Activated CD4-positive, alpha-beta T cell treated with anti-CD3 and anti-CD28 coated beads for 36 hours (primary cell): ENCODE measurements around the gene LSM4. TPM values are rescaled to one million over a fixed set of nuclear protein-coding genes. Genes with fewer than 3 reads are reported as not detected.
A peak's percentile ranks its signal among the peaks of the same experiment; 100 is the strongest.
"Not testable (repeated sequence)": the region's sequence is repeated elsewhere in the genome, so short reads cannot be mapped to it uniquely, and the experiment has no call there.

Source experiments
- ATAC-seq: fragments of 200-7000 bp; cut with Tn5 transposase; one replicate; pipeline ENCODE4 v1.10.0; 2021; ENCODE audit warnings: mild to moderate bottlenecking, moderate library complexity
- CTCF ChIA-PET: fragments of 350-600 bp; sonication (Branson Sonifier 250); formaldehyde crosslinking; loops from one replicate; lab custom pipeline; 2021; ENCODE audit warnings: antibody characterized with exemption; lab: Charles Lee
- POLR2A ChIA-PET: fragments of 350-600 bp; sonication (Branson Sonifier 250); formaldehyde crosslinking; loops from one replicate; lab custom pipeline; 2021; ENCODE audit warnings: antibody characterized with exemption, inconsistent platforms; lab: Charles Lee
- DNase-seq: peaks from one replicate; pipeline ENCODE4 v3.0.0-alpha.2; 2020
- H3K27ac Mint-ChIP-seq: one replicate; pipeline ENCODE4 v1.8.0; 2021; ENCODE audit warnings: mixed read lengths
- H3K27me3 Mint-ChIP-seq: one replicate; pipeline ENCODE4 v1.8.0; 2021; ENCODE audit warnings: mixed read lengths
- H3K36me3 Mint-ChIP-seq: one replicate; pipeline ENCODE4 v1.8.0; 2021; ENCODE audit warnings: low read depth, mixed read lengths
- H3K4me1 Mint-ChIP-seq: one replicate; pipeline ENCODE4 v1.8.0; 2021; ENCODE audit warnings: mixed read lengths
- H3K4me3 Mint-ChIP-seq: one replicate; pipeline ENCODE4 v1.8.0; 2021; ENCODE audit warnings: mild to moderate bottlenecking, moderate library complexity, mixed read lengths
- H3K9me3 Mint-ChIP-seq: one replicate; pipeline ENCODE4 v1.8.0; 2021; ENCODE audit warnings: low read depth, mixed read lengths
- intact Hi-C, 2 experiments: fragments of 100-400 bp; cut with DNase I in 1 of 2; cut with micrococcal nuclease in 1 of 2; formaldehyde crosslinking; loops; one replicate each; pipeline versions ENCODE4 v1.14.2 to v1.15.1; 2022 to 2024; cut with DNase I, micrococcal nuclease
- total RNA-seq, 2 experiments: library from RNA; stranded (reverse); gene quantifications; one replicate each; pipeline ENCODE4 v1.2.3, GENCODE V29; 2021

The LSM4 gene
- total RNA-seq, 2 experiments from 2014 or later, result 269 to 370 TPM

DNA sequence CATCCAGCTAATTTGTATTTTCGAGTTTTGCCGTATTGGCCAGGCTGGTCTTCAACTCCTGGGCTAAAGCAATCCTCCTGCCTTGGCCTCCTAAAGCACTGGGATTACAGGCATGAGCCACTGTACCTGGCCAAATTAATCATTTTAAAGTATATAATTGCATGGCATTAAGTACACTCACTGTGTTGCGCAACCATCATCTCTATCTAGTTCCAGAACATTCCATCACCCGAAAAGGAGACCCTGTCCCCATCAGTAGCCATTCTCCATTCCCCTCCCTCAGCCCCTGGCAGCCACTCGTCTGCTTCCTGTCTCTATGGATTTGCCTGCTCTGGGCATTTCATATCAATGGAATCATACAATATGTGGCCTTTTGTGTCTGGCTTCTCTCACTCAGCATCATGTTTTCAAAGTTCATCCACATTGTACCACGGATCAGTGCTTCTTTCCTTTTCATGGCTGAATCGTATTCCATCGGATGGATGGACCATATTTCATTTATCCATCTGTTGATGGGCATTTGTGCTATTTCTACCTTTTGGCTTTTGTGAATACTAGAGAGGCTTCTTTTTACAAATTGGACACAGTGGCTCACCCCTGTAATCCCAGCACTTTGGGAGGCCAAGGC is 30.6 kb upstream of the LSM4 start:
- no peaks in the 10 kb centered on the region for H3K4me1 Mint-ChIP-seq
- intact Hi-C loops, result no loop called here
- H3K27ac Mint-ChIP-seq, result no peak overlapping the region
- H3K4me3 Mint-ChIP-seq, result no peak overlapping the region
- no peaks in the 10 kb centered on the region for H3K27me3 Mint-ChIP-seq
- H3K9me3 Mint-ChIP-seq, result no peaks in the 10 kb centered on the region
- CTCF ChIA-PET, result interaction anchor here (0.6 to 1.3 kb wide), 2 partner anchors 36 to 176 kb away, joined by 3 read pairs; no protein-coding TSS in a partner anchor
- H3K36me3 Mint-ChIP-seq, result peaks cover 35% of the 10 kb centered on the region
- POLR2A ChIA-PET, result no interaction called here
- ATAC-seq (no peak), DNase-seq (no peak)

DNA sequence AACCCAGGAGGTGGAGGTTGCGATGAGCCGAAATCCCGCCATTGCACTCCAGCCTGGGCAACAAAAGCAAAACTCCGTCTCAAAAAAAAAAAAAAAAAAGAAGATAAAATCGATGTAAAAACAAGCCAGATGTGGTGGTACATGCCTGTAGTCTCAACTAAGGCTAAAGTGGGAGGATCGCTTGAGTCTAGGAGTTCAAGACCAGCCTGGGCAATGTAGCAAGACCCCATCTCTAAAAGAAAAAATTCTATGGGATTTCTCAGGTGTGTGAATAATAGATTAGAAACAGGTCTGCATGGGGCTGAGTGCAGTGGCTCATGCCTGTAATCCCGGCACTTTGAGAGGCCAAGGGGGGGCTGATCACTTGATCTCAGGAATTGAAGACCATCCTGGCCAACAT is 28.7 kb upstream of the LSM4 start:
- ATAC-seq, result no peak
- ChIA-PET POLR2A (no interaction called here), CTCF (no interaction called here)
- Mint-ChIP-seq H3K27ac (no peak overlapping the region), H3K4me3 (no peak overlapping the region), H3K36me3 (peaks cover 28% of the 10 kb centered on the region), H3K27me3 (no peaks in the 10 kb centered on the region), H3K9me3 (no peaks in the 10 kb centered on the region), H3K4me1 (no peaks in the 10 kb centered on the region)
- intact Hi-C loops, result no loop called here
- DNase-seq, result no peak

DNA sequence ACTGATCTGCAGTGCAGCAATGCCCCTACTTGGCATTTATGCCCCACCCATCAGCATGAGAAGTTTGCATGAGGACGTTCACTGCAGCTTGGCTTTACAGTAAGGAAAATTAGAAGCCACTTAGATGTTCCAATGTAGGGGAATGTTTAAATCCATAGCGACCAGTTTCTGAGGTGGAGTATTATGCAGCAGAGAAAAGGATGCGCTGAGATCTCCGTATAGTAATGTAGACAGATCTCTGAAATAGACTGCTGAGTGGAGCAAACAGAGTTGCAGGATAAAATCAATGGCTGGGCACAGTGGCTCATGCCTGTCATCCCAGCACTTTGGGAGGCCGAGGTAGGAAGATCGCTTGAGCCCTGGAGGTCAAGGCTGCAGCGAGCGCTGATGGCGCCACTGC is 27.6 kb upstream of the LSM4 start:
- no peaks in the 10 kb centered on the region for H3K9me3 Mint-ChIP-seq
- POLR2A ChIA-PET, result no interaction called here
- ATAC-seq (no peak), DNase-seq (no peak)
- H3K27ac Mint-ChIP-seq, result no peak overlapping the region
- H3K4me3 Mint-ChIP-seq, result no peak overlapping the region
- H3K27me3 Mint-ChIP-seq, result no peaks in the 10 kb centered on the region
- peaks cover 24% of the 10 kb centered on the region for H3K36me3 Mint-ChIP-seq
- CTCF ChIA-PET, result interaction anchor here (0.9 to 2.2 kb wide), 6 partner anchors 10 to 135 kb away, joined by 3 to 6 read pairs (median 4); no protein-coding TSS in a partner anchor
- H3K4me1 Mint-ChIP-seq, result no peaks in the 10 kb centered on the region
- intact Hi-C loops, result no loop called here

DNA sequence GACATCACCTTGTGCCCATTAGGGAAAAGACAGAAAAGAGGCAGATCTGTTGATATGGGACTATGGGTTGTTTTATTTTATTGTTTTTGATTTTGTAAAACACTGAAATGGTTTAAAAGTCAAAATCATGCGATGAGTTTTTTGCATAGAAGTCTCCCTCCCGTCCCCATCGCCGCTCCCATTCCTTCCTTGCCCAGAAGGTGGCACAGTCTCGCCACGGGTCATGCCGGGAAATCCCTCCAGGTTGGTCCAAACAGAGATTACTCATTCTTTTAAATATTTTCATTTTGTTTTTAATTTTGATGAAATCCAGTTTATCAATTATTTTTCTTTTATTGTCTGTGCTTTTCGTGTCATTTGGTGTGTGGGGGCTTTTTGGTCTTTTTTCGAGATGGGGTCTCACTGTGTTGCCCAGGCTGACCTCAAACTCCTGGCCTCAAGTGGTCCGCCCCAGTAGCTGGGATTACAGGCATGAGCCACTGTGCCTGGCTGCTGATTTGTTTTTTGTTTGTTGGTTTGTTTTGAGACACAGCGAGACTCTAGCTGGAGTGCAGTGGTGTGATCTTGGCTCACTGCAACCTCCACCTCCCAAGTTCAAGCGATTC is 26.8 kb upstream of the LSM4 start:
- no peak for ATAC-seq
- CTCF ChIA-PET, result interaction anchor here (0.9 to 2.2 kb wide), 6 partner anchors 10 to 134 kb away, joined by 3 to 6 read pairs (median 4); no protein-coding TSS in a partner anchor

DNA sequence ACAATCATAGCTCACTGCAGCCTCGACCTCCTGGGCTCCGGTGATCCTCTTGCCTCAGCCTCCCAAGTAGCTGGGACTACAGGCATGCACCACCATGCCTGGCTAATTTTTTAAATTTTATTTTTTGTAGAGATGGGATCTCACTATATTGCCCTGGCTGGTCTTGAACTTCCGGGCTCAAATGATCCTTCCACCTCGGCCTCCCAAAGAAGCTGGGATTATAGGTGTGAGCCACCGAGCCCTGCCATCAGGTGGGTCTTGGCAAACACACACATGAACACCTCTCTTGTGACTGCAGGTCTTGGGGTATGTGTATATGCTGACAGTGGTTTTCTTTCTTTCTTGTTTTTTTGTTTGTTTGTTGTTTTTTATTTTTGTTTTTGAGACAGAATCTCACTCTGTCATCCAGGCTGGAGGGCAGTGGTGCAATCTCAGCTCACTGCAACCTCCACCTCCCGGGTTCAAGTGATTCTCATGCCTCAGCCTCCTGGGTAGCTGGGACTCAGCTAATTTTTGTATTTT is 26.0 kb upstream of the LSM4 start:
- not testable (repeated sequence) for H3K27me3 Mint-ChIP-seq, ATAC-seq, H3K4me1 Mint-ChIP-seq, H3K9me3 Mint-ChIP-seq, H3K4me3 Mint-ChIP-seq, DNase-seq, H3K27ac Mint-ChIP-seq
- intact Hi-C loops, result loop anchor here (1.0 to 2.0 kb wide), 2 partner anchors 61 to 62 kb away; no protein-coding TSS in a partner anchor
- ChIA-PET POLR2A (interaction anchor here (0.7 kb wide), 1 partner anchor 319 kb away, joined by 7 read pairs; no protein-coding TSS in a partner anchor), CTCF (interaction anchor here (1.6 to 2.2 kb wide), 2 partner anchors 61 to 65 kb away, joined by 6 read pairs; no protein-coding TSS in a partner anchor)
- H3K36me3 Mint-ChIP-seq, result peaks cover 22% of the 10 kb centered on the region

More for the DNA sequence above, 26.8 kb upstream of the LSM4 start:
- Mint-ChIP-seq H3K27ac (no peak overlapping the region), H3K4me1 (no peaks in the 10 kb centered on the region), H3K9me3 (no peaks in the 10 kb centered on the region), H3K36me3 (peaks cover 22% of the 10 kb centered on the region), H3K4me3 (no peak overlapping the region), H3K27me3 (no peaks in the 10 kb centered on the region)
- POLR2A ChIA-PET, result interaction anchor here (0.7 kb wide), 1 partner anchor 320 kb away, joined by 7 read pairs; no protein-coding TSS in a partner anchor
- DNase-seq, result peak; percentile 70
- intact Hi-C loops, result loop anchor here (1.0 to 2.0 kb wide), 2 partner anchors 61 kb away; no protein-coding TSS in a partner anchor

DNA sequence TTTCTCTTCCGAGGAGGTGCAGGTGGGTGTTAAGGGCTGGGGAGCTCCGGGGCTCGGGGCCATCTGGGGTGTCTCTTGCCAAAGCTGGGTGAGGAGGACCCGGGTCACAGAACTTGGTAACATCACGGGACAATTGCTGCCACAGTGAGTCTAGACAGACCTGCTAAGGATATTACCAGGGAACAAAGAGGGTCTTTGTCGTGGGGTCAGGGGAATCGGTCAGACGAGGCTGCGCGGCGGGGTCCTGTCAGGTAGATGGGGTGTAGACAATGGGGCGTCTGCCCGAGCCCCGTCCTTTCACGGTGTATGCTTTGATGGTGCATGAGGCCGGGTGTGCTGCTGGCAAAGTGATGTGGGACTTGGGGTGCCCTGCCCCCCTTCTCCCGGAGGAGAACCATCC is 25.3 kb upstream of the LSM4 start:
- Mint-ChIP-seq H3K4me3 (no peak overlapping the region), H3K27me3 (no peaks in the 10 kb centered on the region), H3K36me3 (peaks cover 17% of the 10 kb centered on the region), H3K4me1 (peaks cover 4% of the 10 kb centered on the region), H3K27ac (no peak overlapping the region), H3K9me3 (no peaks in the 10 kb centered on the region)
- POLR2A ChIA-PET, result no interaction called here
- CTCF ChIA-PET, result interaction anchor here (0.7 kb wide), 1 partner anchor 40 kb away, joined by 4 read pairs; no protein-coding TSS in a partner anchor
- DNase-seq, result no peak
- ATAC-seq, result no peak
- intact Hi-C loops, result loop anchor here in 1 of 2 experiments (2.0 kb wide), 1 partner anchor 63 kb away; no protein-coding TSS in a partner anchor

DNA sequence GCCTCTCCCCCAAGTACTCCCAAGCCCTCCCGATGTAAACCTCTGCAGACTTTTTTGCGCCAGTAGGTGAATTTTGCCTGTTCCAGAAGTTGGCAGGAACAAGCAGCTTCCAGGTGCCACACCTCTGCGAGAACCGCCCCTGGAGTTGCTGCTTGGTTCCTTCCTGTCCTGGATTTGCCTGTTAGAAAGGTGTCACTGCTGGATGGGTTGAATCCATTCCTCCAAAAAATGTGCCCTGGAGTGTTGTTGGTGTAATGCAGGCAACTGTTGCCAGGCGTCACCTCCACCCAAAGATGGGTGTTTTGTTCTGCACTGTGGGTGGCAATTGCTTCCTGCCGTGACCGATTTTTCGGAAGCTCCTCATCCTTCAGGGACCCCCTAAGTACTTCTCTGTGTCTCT is 23.2 kb upstream of the LSM4 start:
- Mint-ChIP-seq H3K4me3 (no peak overlapping the region), H3K27me3 (no peaks in the 10 kb centered on the region), H3K4me1 (peaks cover 12% of the 10 kb centered on the region), H3K36me3 (peaks cover 17% of the 10 kb centered on the region), H3K9me3 (no peaks in the 10 kb centered on the region), H3K27ac (no peak overlapping the region)
- POLR2A ChIA-PET, result no interaction called here
- DNase-seq (no peak), ATAC-seq (no peak)
- intact Hi-C loops, result no loop called here
- CTCF ChIA-PET, result interaction anchor here (0.8 kb wide), 1 partner anchor 16 kb away, joined by 3 read pairs; no protein-coding TSS in a partner anchor

DNA sequence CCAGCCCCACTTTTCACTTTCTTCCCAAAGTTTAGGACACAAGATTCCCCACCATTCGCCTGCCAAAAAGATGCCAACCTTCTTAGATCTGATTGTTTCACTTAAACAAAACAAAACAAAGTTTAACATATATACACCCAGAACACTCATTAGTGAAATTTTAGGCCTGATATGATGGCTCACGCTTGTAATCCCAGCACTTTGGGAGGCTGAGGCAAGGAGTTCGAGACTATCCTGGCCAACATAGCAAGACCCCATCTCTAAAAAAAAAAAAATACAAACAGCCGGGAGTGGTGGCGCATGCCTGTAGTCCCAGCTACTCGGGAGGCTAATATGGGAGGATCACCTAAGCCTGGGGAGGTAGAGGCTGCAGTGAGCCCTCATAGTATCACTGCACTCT is 22.4 kb upstream of the LSM4 start:
- DNase-seq, result no peak
- Mint-ChIP-seq H3K4me3 (no peak overlapping the region), H3K27ac (no peak overlapping the region), H3K9me3 (no peaks in the 10 kb centered on the region), H3K4me1 (peaks cover 14% of the 10 kb centered on the region), H3K36me3 (peaks cover 14% of the 10 kb centered on the region), H3K27me3 (no peaks in the 10 kb centered on the region)
- CTCF ChIA-PET, result no interaction called here
- POLR2A ChIA-PET, result no interaction called here
- ATAC-seq, result no peak
- intact Hi-C loops, result no loop called here

DNA sequence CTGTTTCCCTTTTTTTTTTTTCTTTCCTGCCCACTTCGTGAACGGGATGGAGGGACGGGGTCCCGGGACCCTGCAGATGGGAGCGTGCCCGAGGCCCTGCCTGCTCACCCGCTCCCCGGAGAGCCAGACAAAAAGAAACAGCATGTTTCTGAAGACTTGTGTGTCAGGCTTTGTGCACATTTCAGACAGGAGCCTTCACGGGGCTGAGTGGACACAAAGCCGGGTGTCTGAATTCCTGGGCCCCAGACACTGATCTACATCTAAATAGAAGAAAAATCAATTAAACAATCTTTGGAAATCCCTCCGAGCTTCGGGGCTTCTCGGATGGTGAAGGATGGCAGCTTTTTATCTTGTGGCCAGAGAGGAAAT is 21.7 kb upstream of the LSM4 start:
- Mint-ChIP-seq H3K27me3 (no peaks in the 10 kb centered on the region), H3K36me3 (peaks cover 12% of the 10 kb centered on the region), H3K4me3 (no peak overlapping the region), H3K27ac (no peak overlapping the region), H3K9me3 (no peaks in the 10 kb centered on the region), H3K4me1 (peaks cover 17% of the 10 kb centered on the region)
- intact Hi-C loops, result loop anchor here in 1 of 2 experiments (5.0 kb wide), 1 partner anchor 488 kb away; the partner anchor contains the start of gene UPF1
- ATAC-seq, result no peak
- ChIA-PET CTCF (no interaction called here), POLR2A (no interaction called here)
- no peak for DNase-seq

DNA sequence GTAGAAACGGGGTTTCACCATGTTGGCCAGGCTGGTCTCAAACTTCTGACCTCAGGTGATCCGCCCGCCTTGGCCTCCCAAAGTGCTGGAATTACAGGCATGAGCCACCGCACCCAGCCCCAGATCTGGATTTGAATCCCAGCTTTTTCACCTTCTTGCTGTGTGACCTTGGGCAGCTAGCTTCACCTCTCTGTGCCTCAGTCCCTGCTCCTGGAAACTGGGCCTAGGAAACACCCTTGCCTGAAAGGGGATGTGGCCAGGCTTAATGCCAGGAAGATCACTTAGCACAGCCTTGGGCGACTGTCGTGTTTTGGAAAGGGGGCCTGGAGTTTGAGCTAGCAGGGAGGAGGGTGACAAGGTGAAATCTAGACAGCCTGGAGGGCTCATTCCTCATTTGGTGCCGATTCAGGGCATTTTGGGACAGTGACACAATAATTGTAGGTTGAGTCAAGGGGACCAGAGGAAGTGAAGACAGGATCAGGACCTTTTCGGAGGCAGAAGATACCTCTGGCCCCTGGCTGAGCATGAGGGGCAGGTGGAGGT is 19.3 kb upstream of the LSM4 start:
- ChIA-PET POLR2A (interaction anchor here (1.6 kb wide), 1 partner anchor 64 kb away, joined by 8 read pairs; no protein-coding TSS in a partner anchor), CTCF (interaction anchor here (1.1 to 2.3 kb wide), 4 partner anchors 14 to 121 kb away, joined by 3 to 10 read pairs (median 6); no protein-coding TSS in a partner anchor)
- H3K4me3 Mint-ChIP-seq, result no peak overlapping the region
- intact Hi-C loops, result loop anchor here in 1 of 2 experiments (5.0 kb wide), 1 partner anchor 490 kb away; the partner anchor contains the start of gene UPF1
- peak overlapping the region; percentile 29 for H3K27ac Mint-ChIP-seq
- peaks cover 19% of the 10 kb centered on the region for H3K4me1 Mint-ChIP-seq
- DNase-seq (no peak), ATAC-seq (no peak)
- peaks cover 2% of the 10 kb centered on the region for H3K36me3 Mint-ChIP-seq
- H3K9me3 Mint-ChIP-seq, result no peaks in the 10 kb centered on the region
- H3K27me3 Mint-ChIP-seq, result no peaks in the 10 kb centered on the region
